H9 (cell line): Measurements from ENCODE around the gene VPS45. TPM values are rescaled to one million over a fixed set of nuclear protein-coding genes. Genes with fewer than 3 reads are reported as not detected.

Source experiments
- DNase-seq: peaks from one replicate; pipeline ENCODE4 v3.0.0-alpha.2; 2017
- H2AFZ ChIP-seq: one replicate; pipeline ENCODE4 v1.6.1; 2013; ENCODE audit warnings: mild to moderate bottlenecking, low read length, control low read depth, moderate library complexity
- H2AK5ac ChIP-seq: 2 replicates; pipeline ENCODE4 v1.6.1; 2013; ENCODE audit warnings: low read length, control low read depth, mixed read lengths; ENCODE audit not compliant: insufficient read length
- H2BK120ac ChIP-seq: one replicate; pipeline ENCODE4 v1.6.1; 2013; ENCODE audit warnings: low read depth, mild to moderate bottlenecking, low read length, control low read depth, inconsistent platforms; ENCODE audit not compliant: poor library complexity, severe bottlenecking
- H2BK12ac ChIP-seq: 2 replicates; pipeline ENCODE4 v1.6.1; 2013; ENCODE audit warnings: low read length, control low read depth, mixed read lengths, low read depth; ENCODE audit not compliant: insufficient read length
- H2BK15ac ChIP-seq: 2 replicates; pipeline ENCODE4 v1.6.1; 2013; ENCODE audit warnings: low read depth, low read length, control low read depth
- H2BK20ac ChIP-seq: one replicate; pipeline ENCODE4 v1.6.1; 2013; ENCODE audit warnings: low read depth, mild to moderate bottlenecking, low read length, control low read depth, inconsistent platforms; ENCODE audit not compliant: poor library complexity, severe bottlenecking
- H2BK5ac ChIP-seq: 2 replicates; pipeline ENCODE4 v1.6.1; 2013; ENCODE audit warnings: low read length, control low read depth, mixed read lengths; ENCODE audit not compliant: insufficient read length
- H3K14ac ChIP-seq: 2 replicates; pipeline ENCODE4 v1.6.1; 2013; ENCODE audit warnings: low read length, control low read depth; ENCODE audit not compliant: insufficient read depth
- H3K18ac ChIP-seq: 2 replicates; pipeline ENCODE4 v1.6.1; 2013; ENCODE audit warnings: low read depth, mild to moderate bottlenecking, mixed read lengths, low read length, control low read depth; ENCODE audit not compliant: insufficient read length
- H3K23ac ChIP-seq: 2 replicates; pipeline ENCODE4 v1.6.1; 2013; ENCODE audit warnings: low read length, control low read depth, mixed read lengths, low read depth; ENCODE audit not compliant: insufficient read length
- H3K23me2 ChIP-seq: 2 replicates; pipeline ENCODE4 v1.6.1; 2013; ENCODE audit warnings: low read depth, mild to moderate bottlenecking, mixed read lengths, low read length, control low read depth; ENCODE audit not compliant: insufficient read length, poor library complexity, severe bottlenecking
- H3K27ac ChIP-seq: 2 replicates; pipeline ENCODE4 v1.5.1; 2013; ENCODE audit warnings: low read length, control low read depth, mixed read lengths, low read depth; ENCODE audit not compliant: insufficient read length
- H3K27me3 ChIP-seq: 2 replicates; pipeline ENCODE4 v1.6.1; 2013; ENCODE audit warnings: low read length, control low read depth, inconsistent platforms; ENCODE audit not compliant: insufficient read depth
- H3K4ac ChIP-seq: 2 replicates; pipeline ENCODE4 v1.6.1; 2013; ENCODE audit warnings: low read depth, mild to moderate bottlenecking, control low read depth, inconsistent platforms, low read length, moderate library complexity
- H3K4me1 ChIP-seq: 2 replicates; pipeline ENCODE4 v1.6.1; 2013; ENCODE audit warnings: low read length, control low read depth, inconsistent platforms; ENCODE audit not compliant: insufficient read depth
- H3K4me2 ChIP-seq: 2 replicates; pipeline ENCODE4 v1.6.1; 2013; ENCODE audit warnings: low read length, control low read depth, mixed read lengths; ENCODE audit not compliant: insufficient read length, insufficient read depth
- H3K56ac ChIP-seq: 2 replicates; pipeline ENCODE4 v1.6.1; 2013; ENCODE audit warnings: low read depth, mild to moderate bottlenecking, mixed read lengths, low read length, control low read depth; ENCODE audit not compliant: insufficient read length
- H3K79me1 ChIP-seq: 2 replicates; pipeline ENCODE4 v1.6.1; 2013; ENCODE audit warnings: low read depth, mild to moderate bottlenecking, moderate library complexity, low read length, control low read depth, inconsistent platforms; ENCODE audit not compliant: insufficient read depth, poor library complexity, severe bottlenecking
- H3K79me2 ChIP-seq: 2 replicates; pipeline ENCODE4 v1.6.1; 2013; ENCODE audit warnings: low read length, control low read depth, inconsistent platforms; ENCODE audit not compliant: insufficient read depth
- H3K9ac ChIP-seq: 2 replicates; pipeline ENCODE4 v1.6.1; 2013; ENCODE audit warnings: low read length, control low read depth, mixed read lengths; ENCODE audit not compliant: insufficient read length; ENCODE audit errors: extremely low read depth
- H3K9me3 ChIP-seq: one replicate; pipeline ENCODE4 v1.6.1; 2013; ENCODE audit warnings: low read depth, low read length, inconsistent platforms; ENCODE audit not compliant: control insufficient read depth
- H3T11ph ChIP-seq: one replicate; pipeline ENCODE4 v1.6.1; 2013; ENCODE audit warnings: mild to moderate bottlenecking, low read length, control low read depth, inconsistent platforms
- H4K20me1 ChIP-seq: one replicate; pipeline ENCODE4 v1.6.1; 2013; ENCODE audit not compliant: control insufficient read depth, insufficient read length, insufficient read depth
- H4K5ac ChIP-seq: 2 replicates; pipeline ENCODE4 v1.6.1; 2013; ENCODE audit warnings: low read depth, mild to moderate bottlenecking, mixed read lengths, low read length, control low read depth; ENCODE audit not compliant: insufficient read length
- H4K8ac ChIP-seq: replicated peaks from 2 replicates; pipeline ENCODE4 v1.6.1; 2013; ENCODE audit warnings: low read length, control low read depth, mixed read lengths, low read depth; ENCODE audit not compliant: insufficient read length
- H4K91ac ChIP-seq: 2 replicates; pipeline ENCODE4 v1.6.1; 2013; ENCODE audit warnings: low read depth, mild to moderate bottlenecking, moderate library complexity, mixed read lengths, low read length, control low read depth; ENCODE audit not compliant: insufficient read length
- H3K27ac Mint-ChIP-seq, 3 experiments: 2 replicates in 2 of 3; 3 replicates in 1 of 3; pipeline ENCODE4 v1.8.0; 2020 to 2021; ENCODE audit warnings: mixed read lengths in 3 of 3, mild to moderate bottlenecking in 1 of 3, moderate library complexity in 1 of 3
- H3K27me3 Mint-ChIP-seq: 2 replicates; pipeline ENCODE4 v1.8.0; 2021; ENCODE audit warnings: low read depth, mild to moderate bottlenecking, moderate library complexity, mixed read lengths
- H3K36me3 Mint-ChIP-seq, 3 experiments: 2 replicates in 2 of 3; 3 replicates in 1 of 3; pipeline ENCODE4 v1.8.0; 2020 to 2021; ENCODE audit warnings: low read depth in 3 of 3, mixed read lengths in 3 of 3; ENCODE audit not compliant: insufficient read depth in 1 of 3
- H3K4me1 Mint-ChIP-seq, 2 experiments: 2 replicates each; pipeline ENCODE4 v1.8.0; 2020; ENCODE audit warnings: mixed read lengths in 2 of 2
- H3K4me3 Mint-ChIP-seq, 2 experiments: 2 replicates in 1 of 2; 3 replicates in 1 of 2; pipeline ENCODE4 v1.8.0; 2020 to 2021; ENCODE audit warnings: mild to moderate bottlenecking in 2 of 2, mixed read lengths in 2 of 2, moderate library complexity in 1 of 2
- H3K9me3 Mint-ChIP-seq, 2 experiments: 2 replicates in 1 of 2; 3 replicates in 1 of 2; pipeline ENCODE4 v1.8.0; 2020; ENCODE audit warnings: mild to moderate bottlenecking in 2 of 2, mixed read lengths in 2 of 2, moderate library complexity in 1 of 2
- WGBS: extraction: QIAGEN DNeasy Blood & Tissue Kit; methylation state at CpG from one replicate; pipeline ENCODE4 v1.1.7; 2013; ENCODE audit warnings: missing lambda C conversion rate, low lambda C conversion rate, mixed read lengths; ENCODE audit not compliant: insufficient read length; ENCODE audit errors: extremely low coverage; 5-methylcytosine and 5-hydroxymethylcytosine counted together
- total RNA-seq: library from RNA; stranded (reverse); gene quantifications from 2 replicates; pipeline ENCODE4 v1.2.1, GENCODE V29; 2021
- TF ChIP-seq, protein P1 (sequence below): fragments of 200-600 bp; sonication (generic); conservative IDR thresholded peaks from 3 replicates; pipeline ENCODE4 v1.8.0; 2021; ENCODE audit warnings: antibody characterized with exemption, mild to moderate bottlenecking

The VPS45 gene
- total RNA-seq, 1 experiment from 2014 or later = 31.8 TPM

DNA sequence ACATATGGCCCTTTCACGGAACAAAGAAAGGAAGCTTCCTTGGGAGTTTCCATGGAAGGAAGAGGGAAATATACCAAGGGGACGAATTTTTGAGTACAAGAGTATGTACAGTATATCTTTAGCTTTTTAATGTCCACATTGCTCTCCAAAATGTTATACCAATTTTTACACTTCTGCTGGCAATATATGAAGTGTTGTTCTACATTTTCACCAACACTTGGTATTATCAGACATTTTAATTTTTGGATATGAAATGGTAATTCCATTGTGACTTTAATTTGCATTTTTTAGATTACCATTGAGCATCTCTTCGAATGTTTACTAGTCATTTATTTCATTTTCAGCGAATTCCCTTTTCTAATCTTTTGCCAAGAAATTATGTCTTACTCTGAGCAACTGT is 5.5 kb upstream of the VPS45 start:
- Histone ChIP-seq H2BK120ac (no peak overlapping the region), H2BK12ac (no peak overlapping the region), H3K9me3 (no peaks in the 10 kb centered on the region), H3K27me3 (no peaks in the 10 kb centered on the region), H3K56ac (no peak overlapping the region), H3T11ph (no peak overlapping the region), H4K20me1 (no peaks in the 10 kb centered on the region), H2BK20ac (no peak overlapping the region), H3K14ac (no peak overlapping the region), H3K27ac (no peak overlapping the region), H3K23ac (no peak overlapping the region), H2AFZ (no peak overlapping the region), H3K9ac (no peak overlapping the region), H2BK5ac (no peak overlapping the region), H3K79me2 (no peaks in the 10 kb centered on the region), H3K4me1 (no peaks in the 10 kb centered on the region), H3K4me2 (no peak overlapping the region), H3K4ac (no peak overlapping the region), H4K5ac (no peak overlapping the region), H2AK5ac (no peak overlapping the region), H3K18ac (no peak overlapping the region), H4K91ac (no peak overlapping the region), H2BK15ac (no peak overlapping the region), H3K79me1 (no peaks in the 10 kb centered on the region), H4K8ac (no peak overlapping the region), H3K23me2 (no peaks in the 10 kb centered on the region)
- WGBS = no CpG with 5 or more reads among the region's 4 CpGs
- no peak for DNase-seq
- Mint-ChIP-seq H3K4me3 (no peak overlapping the region), H3K27ac (no peak overlapping the region), H3K36me3 (no peaks in the 10 kb centered on the region), H3K27me3 (no peaks in the 10 kb centered on the region), H3K9me3 (no peaks in the 10 kb centered on the region), H3K4me1 (peaks cover 6 to 8% of the 10 kb centered on the region in 2 experiments)
- TF ChIP-seq, protein P1, sequence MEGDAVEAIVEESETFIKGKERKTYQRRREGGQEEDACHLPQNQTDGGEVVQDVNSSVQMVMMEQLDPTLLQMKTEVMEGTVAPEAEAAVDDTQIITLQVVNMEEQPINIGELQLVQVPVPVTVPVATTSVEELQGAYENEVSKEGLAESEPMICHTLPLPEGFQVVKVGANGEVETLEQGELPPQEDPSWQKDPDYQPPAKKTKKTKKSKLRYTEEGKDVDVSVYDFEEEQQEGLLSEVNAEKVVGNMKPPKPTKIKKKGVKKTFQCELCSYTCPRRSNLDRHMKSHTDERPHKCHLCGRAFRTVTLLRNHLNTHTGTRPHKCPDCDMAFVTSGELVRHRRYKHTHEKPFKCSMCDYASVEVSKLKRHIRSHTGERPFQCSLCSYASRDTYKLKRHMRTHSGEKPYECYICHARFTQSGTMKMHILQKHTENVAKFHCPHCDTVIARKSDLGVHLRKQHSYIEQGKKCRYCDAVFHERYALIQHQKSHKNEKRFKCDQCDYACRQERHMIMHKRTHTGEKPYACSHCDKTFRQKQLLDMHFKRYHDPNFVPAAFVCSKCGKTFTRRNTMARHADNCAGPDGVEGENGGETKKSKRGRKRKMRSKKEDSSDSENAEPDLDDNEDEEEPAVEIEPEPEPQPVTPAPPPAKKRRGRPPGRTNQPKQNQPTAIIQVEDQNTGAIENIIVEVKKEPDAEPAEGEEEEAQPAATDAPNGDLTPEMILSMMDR = no peak
